HG03039 (cell line): Measurements from ENCODE around the gene NOL6.
"Not testable (repeated sequence)": the region's sequence is repeated elsewhere in the genome, so short reads cannot be mapped to it uniquely, and the experiment has no call there.

Source experiments
- ATAC-seq: cut with Tn5 transposase; IDR thresholded peaks from one replicate; pipeline ENCODE4 v1.9.1; 2021; ENCODE audit warnings: mild to moderate bottlenecking, moderate library complexity; ENCODE audit not compliant: unreplicated experiment

NOL6 gene

DNA sequence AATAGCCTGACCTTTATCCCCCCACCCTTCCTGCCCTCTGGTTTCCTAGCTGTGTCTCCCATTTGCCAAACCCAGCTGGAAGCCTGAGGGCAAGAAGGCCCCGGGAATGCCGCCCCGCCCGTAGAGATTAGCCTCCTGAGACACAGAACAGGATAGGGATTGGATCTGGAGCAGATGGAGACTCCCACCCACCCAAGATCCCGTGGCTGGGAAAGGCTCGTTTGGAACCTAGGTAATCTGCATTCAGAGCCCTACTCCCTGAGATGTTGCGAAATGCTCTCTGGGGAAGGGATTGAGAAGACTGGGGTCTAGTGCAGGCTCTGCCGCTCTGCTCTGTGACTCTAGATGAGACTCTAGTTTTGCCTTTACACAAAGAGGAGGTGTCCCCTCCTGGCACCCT, 37.3 kb downstream of the NOL6 start:
- no peak for ATAC-seq

DNA sequence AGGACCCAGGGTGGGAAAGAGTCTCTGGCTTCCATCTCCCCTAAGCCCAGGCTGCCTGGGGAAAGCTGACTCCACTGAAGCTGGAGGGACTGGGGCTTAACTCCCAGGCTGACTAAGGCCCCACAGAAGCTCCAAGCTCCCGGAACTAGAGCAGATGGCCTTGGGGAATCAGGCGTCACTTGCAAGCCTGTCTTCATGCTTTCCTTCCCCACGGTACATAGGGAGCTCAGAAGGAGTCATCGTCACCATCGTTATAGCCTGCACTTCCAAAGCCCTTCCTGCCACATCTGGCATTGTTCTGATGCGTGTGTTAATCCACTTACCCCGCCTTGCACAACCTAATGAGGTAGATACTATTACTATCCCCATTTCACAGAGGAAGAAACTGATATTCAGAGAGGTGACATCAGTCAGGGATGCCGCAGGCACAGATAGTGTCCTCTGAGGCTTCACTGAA, 37.9 kb downstream of the NOL6 start:
- no peak for ATAC-seq

DNA sequence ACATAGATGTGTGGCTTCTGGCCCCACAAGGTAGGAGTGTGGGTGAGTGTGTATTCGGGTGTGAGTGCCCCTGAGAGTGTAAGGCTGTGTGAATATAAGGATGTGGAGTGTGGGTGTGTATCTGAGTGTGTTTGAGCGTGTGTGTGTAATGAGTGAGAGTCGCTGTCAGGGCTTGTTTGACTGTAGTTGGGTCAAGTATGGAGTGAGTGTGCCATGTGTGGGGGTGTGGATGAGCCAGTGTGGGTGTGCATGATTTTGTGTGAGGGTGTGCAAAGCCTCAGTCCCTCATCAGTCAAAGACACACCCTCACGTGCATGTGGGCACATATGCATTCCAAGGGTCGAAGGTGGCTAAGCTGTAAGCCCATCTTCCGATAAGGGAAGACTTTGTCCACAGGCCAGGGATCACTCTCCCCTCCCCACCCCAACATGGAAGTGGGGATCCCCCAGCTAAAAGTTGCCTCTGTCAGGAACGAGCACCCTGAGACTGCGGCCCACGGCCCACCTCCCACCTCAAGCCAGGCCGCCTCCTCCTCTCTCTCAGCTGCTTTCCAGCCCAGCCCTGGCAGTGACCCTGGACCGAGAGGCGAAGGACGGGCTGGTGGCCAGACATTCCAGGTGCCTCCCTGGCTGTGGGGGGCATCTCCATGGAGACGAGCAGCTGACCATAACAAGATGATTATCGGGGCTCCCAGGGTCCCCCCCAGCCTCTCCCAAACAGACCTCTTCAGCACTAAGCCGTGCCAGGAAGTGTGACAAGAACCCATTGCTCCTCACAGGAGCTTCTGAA, 39.2 kb downstream of the NOL6 start:
- no peak for ATAC-seq

DNA sequence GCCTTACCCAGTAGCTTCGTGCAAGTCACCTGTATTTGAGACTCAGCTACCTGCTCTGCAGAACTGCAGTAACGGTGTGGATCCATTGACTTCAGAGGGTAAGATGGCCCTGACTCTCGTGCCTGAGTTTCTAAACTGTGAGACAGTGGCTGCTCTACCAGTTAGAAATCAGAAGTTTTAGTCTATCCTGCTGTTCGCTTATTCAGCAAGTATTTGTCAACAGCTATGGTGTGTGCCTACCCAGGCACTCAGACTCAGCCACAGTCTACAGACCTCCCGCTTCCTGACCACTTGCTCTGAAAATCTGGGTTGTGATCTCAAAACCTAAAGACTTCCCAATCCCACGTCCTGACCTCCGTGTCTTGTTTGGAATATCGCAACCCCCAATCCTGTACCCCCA, 39.9 kb downstream of the NOL6 start:
- no peak for ATAC-seq

DNA sequence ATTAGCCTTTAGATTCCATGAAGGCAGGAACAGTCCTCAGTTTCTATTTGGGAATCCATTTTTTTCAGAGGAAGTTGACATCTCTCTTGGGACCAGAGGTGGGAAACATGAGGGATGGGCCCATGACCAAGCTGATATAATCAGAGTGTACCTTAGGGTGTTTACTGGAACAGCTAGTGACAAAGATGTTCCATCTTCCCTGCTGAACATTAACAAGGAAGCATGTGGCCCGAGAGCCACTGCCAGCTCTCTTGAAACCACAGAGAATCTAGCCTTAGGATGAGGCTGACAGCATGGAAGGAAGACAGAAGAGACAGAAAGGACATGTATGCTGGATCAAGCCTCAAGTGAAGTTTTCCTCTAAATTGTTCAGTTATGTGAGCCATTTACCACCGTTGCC, 42.3 kb downstream of the NOL6 start:
- no peak for ATAC-seq

DNA sequence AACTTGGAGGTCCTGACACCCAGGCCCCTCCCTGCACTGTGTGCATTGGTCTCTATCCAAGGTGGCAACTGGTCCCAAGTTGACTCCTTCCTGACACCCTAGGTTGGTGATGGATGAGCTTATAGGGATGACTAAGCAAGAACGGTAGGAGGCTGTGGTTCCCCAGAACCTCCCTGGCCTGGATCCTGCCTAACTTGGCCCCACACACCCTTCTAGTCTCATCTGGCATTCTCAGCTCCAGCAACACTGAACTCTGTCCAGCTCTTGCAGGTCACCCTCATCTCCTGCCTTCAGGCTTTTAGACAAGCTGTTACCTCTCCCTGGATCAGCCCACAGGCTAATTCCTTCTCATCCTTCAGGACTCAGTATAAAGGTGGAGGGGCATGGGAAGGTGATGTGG, 42.8 kb downstream of the NOL6 start:
- ATAC-seq: no peak

DNA sequence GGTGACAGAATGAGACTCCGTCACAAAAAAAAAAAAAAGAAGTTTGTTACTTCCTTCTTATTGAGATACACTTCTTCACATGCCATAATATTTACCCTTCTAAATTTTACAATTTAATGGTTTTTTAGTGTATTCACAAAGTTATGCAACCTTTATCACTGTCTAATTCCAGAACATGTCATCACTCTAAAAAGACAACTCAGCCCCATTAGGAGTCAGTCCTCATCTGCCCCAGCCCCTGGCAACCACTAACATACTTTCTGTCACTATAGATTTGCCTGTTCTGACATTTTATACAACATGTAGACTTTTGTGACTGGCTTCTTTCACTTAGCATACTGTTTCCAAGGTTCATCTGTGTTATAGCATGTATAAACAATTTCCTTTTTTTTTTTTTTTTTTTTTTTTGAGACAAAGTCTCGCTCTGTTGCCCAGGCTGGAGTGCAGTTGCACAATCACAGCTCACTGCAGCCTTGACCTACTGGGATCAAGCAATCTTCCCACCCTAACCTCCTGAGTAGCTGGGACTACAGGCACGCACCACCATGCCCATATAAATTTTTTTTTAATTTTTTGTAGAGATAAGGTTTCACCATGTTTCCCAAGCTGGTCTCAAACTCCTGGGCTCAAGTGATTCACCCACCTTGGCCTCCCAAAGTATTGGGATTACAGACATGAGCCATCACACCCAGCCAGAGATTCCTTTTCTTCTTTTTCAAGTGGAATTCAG, 44.3 kb downstream of the NOL6 start:
- ATAC-seq: no peak

DNA sequence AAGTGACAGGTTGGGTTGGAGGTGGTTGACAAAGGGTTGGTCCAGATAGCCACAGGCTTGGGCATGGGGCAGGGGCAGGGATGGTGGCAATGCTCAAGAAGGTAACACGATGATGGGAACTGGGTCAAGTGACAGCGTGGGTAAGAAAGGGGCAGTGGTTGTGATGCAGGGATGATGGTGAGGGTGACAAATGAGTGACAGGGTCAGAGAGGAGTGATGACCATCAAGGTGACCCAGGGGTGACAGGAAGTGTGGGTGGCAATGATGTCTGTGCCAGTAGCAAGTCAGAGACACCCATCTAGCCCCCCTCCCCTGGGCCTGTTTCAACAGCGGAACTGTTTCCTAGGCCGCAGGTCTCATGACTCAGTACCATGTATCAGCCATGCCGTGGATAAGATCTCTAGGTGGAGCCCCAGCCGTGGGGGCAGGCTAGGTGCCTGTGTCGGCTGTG, 46.9 kb downstream of the NOL6 start:
- ATAC-seq: no peak

DNA sequence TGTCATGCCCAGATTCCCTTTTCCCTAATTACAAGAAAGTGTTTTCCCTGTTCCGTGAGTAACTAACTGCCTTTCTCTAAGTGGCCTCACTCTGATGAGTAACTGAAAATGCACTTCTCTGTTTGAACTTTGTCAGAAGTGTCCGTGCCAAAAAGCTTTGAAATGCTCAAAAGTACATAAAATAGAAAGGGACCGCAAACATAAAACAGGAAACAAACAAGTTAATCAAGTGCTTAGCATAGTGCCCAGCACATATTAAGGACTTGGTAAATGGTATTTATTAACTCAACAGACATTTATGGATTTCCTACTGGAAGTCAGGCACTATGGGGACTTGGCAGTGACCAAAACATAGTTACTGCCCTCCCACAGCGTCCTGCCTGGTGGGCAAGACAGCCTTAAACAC, 48.6 kb downstream of the NOL6 start:
- no peak for ATAC-seq

DNA sequence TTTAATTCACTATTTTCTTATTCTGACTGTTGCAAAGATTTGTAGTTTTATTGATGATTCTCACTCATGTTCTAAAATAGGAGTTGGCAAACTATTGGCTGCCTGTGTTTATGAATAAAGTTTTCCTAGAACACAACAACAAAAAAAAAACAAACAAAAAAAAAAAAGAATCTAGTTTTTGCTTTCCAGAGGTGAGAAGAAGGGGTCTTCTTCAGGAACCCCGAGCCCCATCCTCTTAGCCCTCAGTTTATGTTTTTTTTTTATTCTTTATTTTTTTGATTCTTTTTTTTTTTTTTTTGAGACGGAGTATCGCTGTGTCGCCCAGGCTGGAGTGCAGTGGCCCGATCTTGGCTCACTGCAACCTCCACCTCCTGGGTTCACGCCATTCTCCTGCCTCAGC, 49.2 kb downstream of the NOL6 start:
- not testable (repeated sequence) for ATAC-seq

DNA sequence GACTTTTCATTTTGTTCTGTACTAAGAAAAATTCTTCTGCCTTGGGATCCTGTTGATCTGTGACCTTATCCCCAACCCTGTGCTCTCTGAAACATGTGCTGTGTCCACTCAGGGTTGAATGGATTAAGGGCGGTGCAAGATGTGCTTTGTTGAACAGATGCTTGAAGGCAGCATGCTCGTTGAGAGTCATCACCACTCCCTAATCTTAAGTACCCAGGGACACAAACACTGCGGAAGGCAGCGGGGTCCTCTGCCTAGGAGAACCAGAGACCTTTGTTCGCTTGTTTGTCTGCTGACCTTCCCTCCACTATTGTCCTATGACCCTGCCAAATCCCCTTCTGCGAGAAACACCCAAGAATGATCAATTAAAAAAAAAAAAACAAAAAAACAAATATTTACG, 49.7 kb downstream of the NOL6 start:
- not testable (repeated sequence) for ATAC-seq

DNA sequence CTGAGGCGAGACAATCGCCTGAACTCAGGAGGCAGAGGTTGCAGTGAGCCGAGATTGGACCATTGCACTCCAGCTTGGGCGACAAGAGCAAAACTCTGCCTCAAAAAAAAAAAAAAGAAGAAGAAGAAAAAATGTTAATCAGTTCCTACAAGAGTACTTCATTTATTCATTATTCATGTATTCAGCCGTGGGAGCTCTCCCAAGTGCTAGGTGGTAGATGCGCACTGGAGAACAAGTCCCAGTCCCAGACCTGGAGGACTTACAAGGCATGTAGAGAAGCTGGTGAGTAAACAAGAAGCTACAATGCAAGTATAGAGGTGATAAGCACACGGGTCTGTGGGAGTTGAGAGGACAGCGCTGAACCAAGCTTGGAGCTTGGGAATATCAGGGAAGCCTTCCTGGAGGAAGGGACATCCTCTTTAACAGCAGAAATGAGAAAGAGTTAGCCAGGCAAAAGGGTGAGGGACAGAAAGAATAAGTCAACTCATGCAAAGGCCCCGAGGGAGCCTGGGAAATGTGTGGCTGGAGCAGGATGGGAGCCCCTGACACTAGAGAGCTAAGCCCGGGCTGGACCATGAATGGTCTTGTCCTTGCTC, 53.9 kb downstream of the NOL6 start:
- no peak for ATAC-seq

DNA sequence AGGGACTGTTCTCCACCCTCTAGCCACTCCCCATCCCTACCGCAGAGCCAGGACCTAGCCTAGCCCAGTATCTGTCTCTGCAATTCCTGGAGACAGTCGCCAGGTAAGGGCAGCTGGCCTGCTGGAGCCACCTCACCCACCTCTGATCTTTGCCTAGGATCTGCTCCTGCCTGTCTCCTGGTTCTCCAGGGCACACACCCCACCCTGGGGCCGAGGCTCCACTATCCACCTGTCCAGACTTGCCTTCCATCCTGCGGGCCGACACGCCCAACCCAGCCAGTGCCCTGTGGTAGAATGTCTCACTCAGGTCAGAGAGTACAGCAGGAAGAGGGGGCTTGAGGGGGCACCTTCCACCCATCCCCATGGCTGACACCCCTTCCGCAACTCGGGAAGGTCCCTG, 55.6 kb downstream of the NOL6 start:
- no peak for ATAC-seq

DNA sequence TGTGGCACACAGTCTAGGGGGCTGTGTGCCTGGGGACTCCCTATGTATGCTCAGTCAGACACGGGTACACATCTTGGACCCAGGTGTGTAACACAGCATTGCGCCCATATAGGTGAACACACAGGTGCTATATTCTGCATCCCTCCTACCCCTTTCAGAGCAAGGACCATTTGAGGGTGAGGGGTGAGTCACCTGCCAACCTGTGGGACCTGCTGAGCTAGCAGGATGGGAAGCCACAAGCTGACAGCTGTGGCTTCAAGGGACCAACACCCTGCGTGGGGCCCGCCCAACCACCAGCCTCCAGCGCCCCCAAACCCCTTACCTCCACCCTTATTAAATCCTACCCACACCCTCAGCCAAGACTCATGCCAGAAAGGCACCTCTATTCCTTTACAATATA, 56.7 kb downstream of the NOL6 start:
- ATAC-seq: no peak

DNA sequence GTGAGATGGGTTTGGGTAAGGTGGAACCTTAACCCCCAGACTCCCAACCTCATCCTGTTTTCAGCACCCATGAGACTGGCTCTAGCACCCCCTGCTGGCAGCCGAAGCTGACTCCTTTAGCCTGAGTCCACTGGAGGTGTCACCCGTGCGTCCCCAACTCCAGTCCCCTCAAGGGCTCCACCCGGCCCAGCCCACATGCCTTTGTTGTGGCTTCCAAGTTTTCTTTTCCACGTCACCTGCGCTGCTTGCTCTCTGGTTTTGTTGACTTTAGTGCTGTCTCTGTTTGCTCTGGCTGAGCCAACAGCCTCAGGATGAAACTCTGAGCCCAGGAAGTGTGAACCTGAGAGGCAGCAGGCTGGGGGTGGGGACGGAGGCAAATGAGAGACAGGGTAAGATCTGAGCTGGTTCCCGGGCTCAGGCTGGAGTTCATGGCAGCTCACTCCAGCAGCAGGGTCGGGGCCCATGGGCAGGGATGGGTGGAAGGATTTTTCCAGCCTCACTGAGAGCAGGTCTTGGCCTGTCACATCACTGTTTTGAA, 58.2 kb downstream of the NOL6 start:
- no peak for ATAC-seq

DNA sequence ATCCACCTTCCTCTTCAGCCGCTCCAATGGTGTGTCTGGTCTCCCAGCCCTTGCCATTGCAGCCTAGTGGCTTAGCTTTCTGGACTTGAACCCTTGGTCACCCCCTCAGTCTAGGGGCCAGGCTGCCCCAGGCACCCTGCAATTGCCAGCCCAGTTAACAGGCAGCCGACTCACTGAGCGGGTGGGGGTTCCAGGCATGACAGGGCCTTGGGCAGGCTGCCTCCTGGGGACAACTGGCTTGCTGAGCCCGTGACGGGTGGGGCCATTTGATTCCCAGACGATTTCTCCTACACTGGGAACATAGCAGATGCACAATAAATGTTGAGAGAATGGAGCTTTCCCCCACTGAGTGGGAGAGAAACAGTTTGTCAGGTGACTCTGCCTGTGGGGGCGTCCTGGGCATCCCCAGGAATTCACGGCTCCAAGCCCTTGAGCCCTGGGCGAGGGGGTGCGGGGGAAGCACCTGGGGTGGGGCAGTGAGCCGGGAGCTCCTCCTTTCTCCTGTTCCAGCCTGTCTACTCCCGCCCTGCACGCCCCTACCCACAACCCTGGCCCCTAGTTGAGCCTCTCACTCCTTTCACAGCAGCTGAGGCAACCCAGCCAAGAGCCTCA, 58.7 kb downstream of the NOL6 start:
- ATAC-seq: no peak

DNA sequence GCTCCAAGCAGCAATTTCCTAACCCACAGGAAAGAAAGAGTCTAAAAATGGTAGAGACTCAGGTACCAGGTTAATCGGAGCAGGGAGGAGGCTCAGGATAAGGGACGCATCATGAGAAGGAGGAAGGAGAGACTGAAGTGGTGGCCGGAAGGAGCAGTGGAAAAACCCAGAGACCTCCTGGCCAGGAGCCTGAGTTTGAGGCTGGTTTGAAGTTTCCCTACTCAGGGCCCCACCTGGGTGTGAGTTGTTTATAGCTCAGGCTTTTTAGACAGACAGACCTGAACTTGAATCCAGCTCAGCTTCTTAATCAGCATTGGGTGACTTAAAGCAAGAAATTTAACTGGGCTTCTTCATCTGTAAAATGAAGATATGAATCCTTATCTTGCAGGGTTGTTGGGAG, 59.5 kb downstream of the NOL6 start:
- no peak for ATAC-seq
